ENCODE measurements around the gene CSNK2A2. TPM values are rescaled to one million over a fixed set of nuclear protein-coding genes. Genes with fewer than 3 reads are reported as not detected.
A peak's percentile ranks its signal among the peaks of the same experiment; 100 is the strongest.

CSNK2A2 gene
- total RNA-seq, 2 donors from 2014 or later = 27.8 to 65.0 TPM

- Histone ChIP-seq H3K27me3 (replicated peaks; ENCODE audit: insufficient read depth) (no peaks in the 10 kb centered on the region), H3K27ac (no peak overlapping the region), H3K36me3 (no peaks in the 10 kb centered on the region), H3K4me3 (no peak overlapping the region), H3K4me1 (replicated peaks) (peaks cover 8% of the 10 kb centered on the region), H3K9me3 (no peaks in the 10 kb centered on the region)
- no peak for TF ChIP-seq CTCF (IDR thresholded peaks at IDR 0.05)
- no peak for DNase-seq (ENCODE audit: low spot score)
- intact Hi-C loops (cut with DNase I) = no loop called here
- 83% methylated on average over 7 of the region's 7 CpGs for WGBS
Measured at GRCh38 chr16:58200004-58200797, 2.3 kb upstream of the CSNK2A2 start.

GRCh38 chr16:58198803-58199411 is 1.0 kb upstream of the CSNK2A2 start:
- no peak for TF ChIP-seq CTCF (IDR thresholded peaks at IDR 0.05)
- no peak for TF ChIP-seq POLR2A (IDR thresholded peaks at IDR 0.05)
- TF ChIP-seq POLR2AphosphoS5 (IDR thresholded peaks at IDR 0.05) = no peak
- no peak for DNase-seq (ENCODE audit: low spot score)
- Histone ChIP-seq H3K27ac (no peak overlapping the region), H3K27me3 (replicated peaks; ENCODE audit: insufficient read depth) (no peaks in the 10 kb centered on the region), H3K9me3 (no peaks in the 10 kb centered on the region), H3K4me1 (replicated peaks) (peaks cover 8% of the 10 kb centered on the region), H3K4me3 (no peak overlapping the region), H3K36me3 (no peaks in the 10 kb centered on the region)
- intact Hi-C loops (cut with DNase I) = loop anchor here (5.0 kb wide), 1 partner anchor 177 kb away; no protein-coding TSS in a partner anchor
- 86% methylated on average over 3 of the region's 3 CpGs for WGBS

GRCh38 chr16:58197314-58198012 is 443 bp downstream of the CSNK2A2 start:
- Histone ChIP-seq H3K36me3 (no peaks in the 10 kb centered on the region), H3K4me1 (replicated peaks) (peaks cover 8% of the 10 kb centered on the region), H3K27ac (peak overlapping the region in 1 of 2 donors; percentile 32), H3K9me3 (no peaks in the 10 kb centered on the region), H3K4me3 (peak overlapping the region; percentile 55 to 63), H3K27me3 (replicated peaks; ENCODE audit: insufficient read depth) (no peaks in the 10 kb centered on the region)
- no peak for DNase-seq (ENCODE audit: low spot score)
- under 1% methylated on average over 68 of the region's 97 CpGs for WGBS
- intact Hi-C loops (cut with DNase I) = loop anchor here (5.0 kb wide), 1 partner anchor 175 kb away; no protein-coding TSS in a partner anchor
- TF ChIP-seq POLR2A (IDR thresholded peaks at IDR 0.05) (no peak), POLR2AphosphoS5 (IDR thresholded peaks at IDR 0.05) (no peak), CTCF (IDR thresholded peaks at IDR 0.05) (no peak)

- intact Hi-C loops (cut with DNase I) = loop anchor here (5.0 kb wide), 1 partner anchor 175 kb away; no protein-coding TSS in a partner anchor
- Histone ChIP-seq H3K4me3 (peak overlapping the region; percentile 55 to 63), H3K4me1 (replicated peaks) (peaks cover 8% of the 10 kb centered on the region), H3K36me3 (no peaks in the 10 kb centered on the region), H3K27me3 (replicated peaks; ENCODE audit: insufficient read depth) (no peaks in the 10 kb centered on the region), H3K27ac (peak overlapping the region in 1 of 2 donors; percentile 32), H3K9me3 (no peaks in the 10 kb centered on the region)
- 11% methylated on average over 11 of the region's 11 CpGs for WGBS
- no peak for TF ChIP-seq POLR2AphosphoS5 (IDR thresholded peaks at IDR 0.05)
- no peak for TF ChIP-seq CTCF (IDR thresholded peaks at IDR 0.05)
- no peak for DNase-seq (ENCODE audit: low spot score)
Measured at GRCh38 chr16:58196898-58197313, 1.0 kb downstream of the CSNK2A2 start.

Data from prostate gland (tissue), 2 donors.